HG03520 (cell line): ENCODE results near the gene ZNF688.
"Not testable (repeated sequence)": the region's sequence is repeated elsewhere in the genome, so short reads cannot be mapped to it uniquely, and the experiment has no call there.

ENCODE experiments used
- ATAC-seq: cut with Tn5 transposase; IDR thresholded peaks from one replicate; pipeline ENCODE4 v1.9.1; 2021; ENCODE audit warnings: mild to moderate bottlenecking, moderate library complexity; ENCODE audit not compliant: unreplicated experiment

Gene ZNF688

DNA sequence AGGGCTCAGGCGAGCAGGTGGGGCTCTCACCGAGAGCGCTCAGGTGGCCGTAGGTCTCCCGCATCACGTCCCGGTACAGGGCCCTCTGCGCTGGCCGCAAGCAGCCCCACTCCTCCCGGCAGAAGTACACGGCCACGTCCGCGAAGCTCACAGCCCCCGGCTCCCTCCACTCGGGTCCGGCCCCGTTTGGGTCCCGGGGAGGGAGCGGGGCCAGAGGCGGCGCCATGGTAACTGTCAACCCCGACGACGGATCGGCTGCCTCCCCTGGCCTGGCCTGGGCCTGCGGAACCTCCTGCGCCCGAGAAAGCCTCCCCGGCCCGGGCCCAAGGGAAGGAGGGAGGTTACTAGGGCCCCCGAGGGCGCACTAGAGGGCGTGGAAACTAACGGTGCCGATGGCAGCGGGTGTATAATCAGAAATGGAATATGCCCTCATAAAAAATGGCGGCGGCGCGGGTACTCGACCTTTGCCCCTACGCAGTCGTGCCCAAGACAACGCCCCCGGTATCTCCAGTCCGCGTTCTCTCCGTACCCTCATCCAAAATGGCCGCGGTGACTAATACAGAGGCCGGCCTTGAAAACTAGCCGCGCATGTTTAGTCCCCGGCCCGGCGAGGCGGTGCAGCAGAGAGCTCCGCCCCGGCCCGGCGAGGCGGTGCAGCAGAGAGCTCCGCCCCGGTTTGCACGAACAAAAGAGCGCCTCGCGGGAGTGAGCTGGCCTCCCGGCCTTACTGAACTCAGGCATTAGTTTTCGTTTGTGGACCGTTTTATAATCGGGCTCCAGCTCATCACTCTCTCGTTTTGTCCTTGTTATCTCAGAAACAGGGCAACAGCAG, 13.3 kb downstream of the ZNF688 start, which contains the start of gene ZNF764:
Gene ZNF764 (minus strand): TSS at position 418 of the 832 bp plus-strand sequence. CDS start 192 bp downstream, at position 226.
- ATAC-seq, result peak; percentile 71

DNA sequence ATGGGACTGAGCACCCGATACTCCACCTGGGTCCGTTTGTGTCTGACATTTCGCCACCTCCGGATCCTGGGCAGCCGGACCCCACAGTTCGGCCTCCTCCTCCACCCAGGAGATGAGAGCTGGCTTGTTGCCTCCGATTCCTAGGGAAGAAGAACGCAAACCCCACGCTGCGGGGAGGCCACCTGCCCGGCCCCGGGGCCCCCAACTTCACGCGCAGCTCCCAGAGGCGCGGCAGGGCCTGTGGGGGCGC, 13.9 kb downstream of the ZNF688 start:
- no peak for ATAC-seq

DNA sequence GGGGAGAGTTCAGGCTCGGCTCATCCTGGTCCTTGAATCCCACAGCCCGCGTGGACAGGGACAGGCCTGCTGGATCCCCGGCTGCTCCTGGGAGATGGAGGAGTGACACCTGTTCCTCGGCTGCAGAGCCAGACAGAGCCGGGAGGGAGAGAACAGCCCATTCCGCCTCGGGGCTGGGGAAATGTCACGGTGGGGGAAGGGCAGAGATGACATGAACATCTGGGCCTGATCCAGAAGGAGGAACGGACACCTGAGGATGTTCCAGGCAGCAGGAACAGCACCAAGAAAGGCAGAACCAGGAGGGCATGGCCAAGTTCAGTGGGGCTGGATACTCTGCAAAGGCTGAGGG, 15.4 kb downstream of the ZNF688 start:
- no peak for ATAC-seq

DNA sequence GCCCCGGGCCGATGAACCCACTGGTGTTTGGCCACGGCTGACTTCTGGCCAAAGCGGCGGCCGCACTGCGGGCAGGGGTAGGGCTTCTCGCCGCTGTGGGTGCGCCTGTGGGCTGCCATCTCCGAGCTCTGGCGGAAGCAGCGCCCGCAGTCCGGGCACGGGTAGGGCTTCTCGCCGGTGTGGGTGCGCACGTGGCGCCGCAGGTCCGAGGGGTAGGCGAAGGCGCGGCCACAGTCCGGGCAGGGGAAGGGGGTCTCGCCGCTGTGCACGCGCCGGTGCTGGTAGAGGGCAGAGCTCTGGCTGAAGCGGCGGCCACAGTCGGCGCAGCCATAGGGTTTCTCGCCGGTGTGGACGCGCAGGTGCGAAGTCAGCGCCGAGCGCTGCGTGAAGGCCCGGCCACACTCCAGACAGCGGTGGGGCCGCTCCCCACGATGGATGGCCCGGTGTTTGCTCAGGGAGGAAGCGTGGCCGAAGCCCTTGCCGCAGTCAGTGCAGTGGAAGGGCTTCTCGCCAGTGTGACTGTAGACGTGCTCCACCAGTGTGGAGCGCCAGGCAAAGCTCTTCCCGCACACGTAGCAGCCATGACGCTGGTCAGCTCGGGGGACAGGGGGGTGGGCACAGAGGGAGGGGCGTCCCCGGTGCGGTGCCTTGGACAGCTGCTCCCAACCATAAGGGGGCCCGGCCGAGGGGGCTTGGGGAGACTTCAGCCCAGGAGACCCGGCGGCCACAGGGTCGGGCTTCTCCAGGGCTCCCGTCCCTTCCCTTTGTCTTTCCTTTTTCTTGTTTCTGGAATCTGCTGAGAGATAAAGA, 16.0 kb downstream of the ZNF688 start:
- ATAC-seq, result no peak

DNA sequence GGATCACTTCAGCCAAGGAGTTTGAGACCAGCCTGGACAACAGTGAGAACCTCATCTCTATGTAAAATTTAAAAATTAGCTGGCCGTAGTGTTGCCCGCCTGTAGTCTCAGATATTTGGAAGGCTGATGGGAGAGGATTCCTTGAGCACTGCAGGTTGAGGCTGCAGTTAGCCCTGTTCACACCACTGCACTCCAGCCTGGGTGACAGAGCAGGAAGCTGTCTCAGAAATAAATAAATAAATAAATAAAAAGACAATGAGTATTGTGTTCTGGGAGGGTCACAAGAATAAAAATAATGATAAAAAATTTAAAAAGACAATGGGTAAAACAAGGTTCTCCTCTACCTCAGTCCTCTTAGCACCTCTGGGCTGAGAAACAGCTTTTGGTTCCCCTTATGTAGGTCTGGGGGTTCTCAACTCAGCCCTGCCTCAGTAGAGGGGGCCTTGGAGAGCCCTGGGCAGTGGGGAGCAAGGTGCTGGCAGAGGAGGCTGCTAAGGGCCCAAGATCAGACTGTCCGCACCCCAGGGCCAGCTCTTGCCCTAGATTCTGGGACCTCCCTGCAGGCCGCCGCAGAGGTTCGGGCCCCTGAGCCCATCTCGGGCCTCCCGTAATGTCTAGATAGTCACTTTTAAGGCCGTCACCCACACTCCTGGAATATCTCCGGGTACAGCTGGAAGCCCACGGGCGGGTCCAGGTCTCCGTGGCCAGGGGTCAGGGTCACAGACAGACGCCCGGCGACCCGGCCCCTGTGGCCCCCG, 16.8 kb downstream of the ZNF688 start:
- ATAC-seq, result no peak

DNA sequence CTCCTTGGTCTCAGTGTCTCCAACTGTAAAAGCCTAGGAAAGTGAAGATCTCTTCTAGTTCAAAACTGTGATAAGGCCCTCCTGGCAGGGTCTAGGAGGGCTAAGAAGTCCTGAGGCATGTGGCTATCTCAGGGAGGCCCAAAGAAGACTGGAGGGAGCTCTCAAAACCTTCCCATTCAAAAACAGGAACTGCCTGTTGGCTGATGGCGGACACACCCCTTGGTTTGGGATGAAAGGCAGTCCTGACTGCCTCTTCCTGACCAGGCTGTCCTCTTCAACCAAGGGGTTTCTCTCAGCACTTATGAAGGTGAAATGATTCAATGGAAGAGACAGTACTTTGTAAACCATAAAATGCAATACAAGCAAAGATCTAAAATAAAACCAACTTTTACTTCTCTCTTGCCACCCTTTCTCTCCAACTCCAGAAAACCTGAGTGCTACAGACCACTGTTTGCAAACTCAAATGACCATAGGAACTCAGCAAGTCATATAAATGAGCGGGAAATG, 18.1 kb downstream of the ZNF688 start:
- ATAC-seq, result no peak

DNA sequence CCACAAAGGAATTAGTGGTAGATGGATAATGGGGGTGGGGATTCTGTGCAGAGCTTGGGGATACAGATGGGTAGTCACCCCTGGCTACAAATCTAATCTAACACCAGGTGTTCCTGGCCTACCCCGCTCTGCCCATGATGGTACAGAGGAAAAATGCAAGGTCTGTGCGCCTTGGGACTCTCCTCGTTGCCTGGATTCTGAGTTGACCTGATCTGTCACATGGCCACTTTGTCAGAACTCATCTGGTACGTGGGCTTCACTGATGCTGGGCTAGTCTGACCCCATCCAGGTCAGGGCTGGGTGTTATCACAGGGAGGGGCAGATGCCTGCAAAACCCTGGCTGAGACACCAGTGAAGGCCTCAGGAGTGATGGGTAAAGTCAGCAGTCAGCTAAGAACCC, 18.6 kb downstream of the ZNF688 start:
- no peak for ATAC-seq

DNA sequence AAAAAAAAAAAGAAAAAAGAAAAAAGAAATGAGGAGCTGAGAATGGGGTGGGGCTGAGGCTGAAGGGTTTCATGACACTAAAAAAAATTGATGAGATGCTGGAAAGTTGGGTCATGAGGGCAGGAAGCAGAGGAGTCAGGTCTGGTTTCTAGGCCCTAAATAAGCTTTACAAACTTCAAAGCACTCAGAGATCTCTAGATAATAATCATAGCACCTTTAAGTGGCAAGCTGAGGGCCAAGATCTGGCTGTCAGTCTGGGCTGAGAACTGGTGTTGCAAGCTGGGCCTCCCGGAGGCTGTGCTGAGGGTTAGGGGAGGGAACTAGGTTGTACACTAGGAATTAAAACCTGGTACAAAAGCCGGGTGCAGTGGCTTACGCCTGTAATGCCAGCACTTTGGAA, 19.7 kb downstream of the ZNF688 start:
- ATAC-seq, result no peak

DNA sequence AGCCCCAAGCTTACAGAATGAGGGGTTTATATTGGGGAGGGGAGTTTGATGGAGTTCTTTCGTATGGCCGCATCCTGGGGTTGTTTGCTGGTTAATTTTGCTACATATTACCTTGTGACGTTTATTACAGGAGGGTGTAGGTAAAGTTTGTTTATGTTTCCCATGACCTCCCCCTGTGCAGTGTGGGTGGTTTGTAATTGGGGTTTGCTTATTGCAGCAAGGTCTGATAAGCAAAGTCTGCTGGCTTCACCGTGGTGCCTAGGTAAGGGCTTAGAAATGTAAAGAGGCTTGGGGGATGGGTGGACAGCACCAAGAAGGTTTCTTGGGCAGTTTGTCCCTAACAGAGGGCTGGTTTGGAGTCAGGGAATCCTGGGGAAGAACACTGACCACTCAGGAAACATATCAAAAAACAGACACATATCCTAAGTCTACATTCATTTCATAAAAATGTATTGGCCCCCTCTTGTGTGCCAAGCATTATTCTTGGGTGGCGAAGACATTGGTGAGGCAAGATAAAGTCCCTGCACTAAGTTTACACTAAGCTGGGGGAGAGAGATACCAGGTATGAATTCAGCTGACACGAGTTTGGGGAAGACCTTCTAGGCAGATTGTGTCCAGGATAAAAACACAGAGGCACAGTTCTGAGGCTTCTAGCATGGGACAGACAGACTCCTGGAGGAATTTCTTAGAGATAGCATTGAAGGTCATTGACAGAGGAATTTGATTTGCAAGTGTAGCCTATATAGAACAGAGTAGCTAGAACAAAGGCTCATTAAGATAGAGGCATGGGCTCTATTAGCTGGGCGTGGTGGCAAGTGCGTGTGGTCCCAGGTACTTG, 22.9 kb downstream of the ZNF688 start:
- no peak for ATAC-seq

DNA sequence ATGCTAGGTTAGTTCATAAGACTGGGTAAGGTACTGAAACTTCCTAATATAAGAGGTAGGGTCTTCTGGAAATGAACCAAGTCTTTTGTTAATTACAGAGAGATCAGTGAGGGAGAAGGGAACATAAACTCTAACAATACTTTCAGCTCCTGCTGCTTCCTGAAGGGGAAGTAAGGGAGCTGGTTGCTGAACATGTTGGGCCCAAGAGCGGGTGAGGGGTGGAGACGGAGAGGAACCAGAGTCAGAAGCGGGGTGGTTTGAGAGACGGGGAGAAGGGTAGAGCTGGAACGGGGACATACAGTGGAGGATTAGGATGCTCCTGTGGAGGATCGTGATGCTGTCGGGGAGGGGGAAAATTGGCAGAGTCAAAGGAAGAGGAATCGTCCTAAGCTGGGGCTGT, 25.4 kb downstream of the ZNF688 start:
- no peak for ATAC-seq

DNA sequence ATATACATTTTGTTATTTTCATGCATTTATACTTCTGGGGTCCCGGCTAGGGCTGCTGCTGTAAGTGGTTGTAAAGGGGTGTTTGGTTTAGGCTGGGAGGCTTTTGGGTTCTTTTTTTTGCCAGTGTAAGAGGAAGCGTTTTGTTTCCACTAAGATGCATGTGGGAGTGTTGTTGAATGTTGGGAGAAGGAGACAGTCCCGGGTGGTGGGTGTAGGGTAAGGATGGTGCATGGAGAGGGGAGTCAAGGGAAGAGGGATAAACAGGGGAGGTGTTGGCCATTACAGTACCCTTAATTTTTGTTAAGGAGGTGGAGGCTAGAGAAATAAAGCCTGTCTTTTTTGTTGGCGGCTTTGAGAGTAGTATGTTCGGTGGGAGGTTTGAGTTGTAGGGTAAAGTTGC, 28.4 kb downstream of the ZNF688 start:
- ATAC-seq, result no peak

DNA sequence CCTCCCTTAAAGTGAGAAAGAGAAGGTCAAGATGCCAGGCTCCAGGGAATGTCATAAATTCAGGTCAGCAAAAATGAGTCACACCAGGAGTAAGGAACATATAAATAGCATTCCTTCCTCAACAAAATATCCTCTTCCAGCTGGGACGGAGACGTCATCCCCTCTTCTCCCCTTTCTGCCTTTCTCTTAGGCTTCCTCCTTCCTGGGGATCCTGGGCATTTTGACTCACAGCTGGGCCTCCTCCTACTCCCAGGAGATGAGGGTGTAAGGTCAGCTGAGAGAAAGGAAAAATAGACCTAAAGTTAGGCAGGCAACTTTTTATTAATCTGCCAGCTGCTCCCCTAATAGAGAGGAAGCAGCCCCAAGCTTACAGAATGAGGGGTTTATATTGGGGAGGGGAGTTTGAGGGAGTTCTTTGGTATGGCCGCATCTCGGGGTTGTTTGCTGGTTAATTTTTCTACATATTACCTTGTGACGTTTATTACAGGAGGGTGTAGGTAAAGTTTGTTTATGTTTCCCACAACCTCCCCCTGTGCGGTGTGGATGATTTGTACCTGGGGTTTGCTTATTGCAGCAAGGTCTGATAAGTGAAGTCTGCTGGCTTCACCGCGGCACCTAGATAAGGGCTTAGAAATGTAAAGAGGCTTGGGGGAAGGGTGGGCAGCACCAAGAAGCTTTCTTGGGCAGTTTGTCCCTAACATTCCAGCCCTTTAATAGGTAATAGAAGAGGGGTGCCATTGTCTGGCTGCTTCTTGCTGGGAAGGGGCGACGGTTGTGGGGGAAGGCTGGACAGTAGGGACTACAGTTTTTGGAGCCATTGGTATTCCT, 29.8 kb downstream of the ZNF688 start:
- no peak for ATAC-seq

DNA sequence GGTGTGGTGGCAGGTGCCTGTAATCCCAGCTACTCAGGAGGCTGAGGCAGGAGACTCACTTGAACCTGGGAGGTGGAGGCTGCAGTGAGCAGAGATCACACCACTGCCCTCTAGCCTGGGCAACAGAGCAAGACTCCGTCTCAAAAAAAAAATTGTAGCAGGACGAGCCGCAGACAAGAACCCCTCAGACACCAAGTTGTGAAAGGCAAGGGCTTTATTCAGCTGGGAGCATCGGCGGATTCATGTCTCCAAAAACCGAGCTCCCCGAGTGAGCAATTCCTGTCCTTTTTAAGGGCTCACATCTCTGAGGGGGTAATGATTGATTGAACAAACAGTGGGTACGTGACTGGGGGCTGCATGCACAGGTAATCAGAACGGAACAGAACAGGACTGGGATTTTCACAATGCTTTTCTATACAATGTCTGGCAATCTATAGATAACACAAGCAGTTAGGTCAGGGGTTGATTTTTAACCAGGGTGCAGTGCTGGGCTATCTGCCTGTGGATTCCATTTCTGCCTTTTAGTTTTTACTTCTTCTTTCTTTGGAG, 30.5 kb downstream of the ZNF688 start:
- ATAC-seq, result not testable (repeated sequence)

DNA sequence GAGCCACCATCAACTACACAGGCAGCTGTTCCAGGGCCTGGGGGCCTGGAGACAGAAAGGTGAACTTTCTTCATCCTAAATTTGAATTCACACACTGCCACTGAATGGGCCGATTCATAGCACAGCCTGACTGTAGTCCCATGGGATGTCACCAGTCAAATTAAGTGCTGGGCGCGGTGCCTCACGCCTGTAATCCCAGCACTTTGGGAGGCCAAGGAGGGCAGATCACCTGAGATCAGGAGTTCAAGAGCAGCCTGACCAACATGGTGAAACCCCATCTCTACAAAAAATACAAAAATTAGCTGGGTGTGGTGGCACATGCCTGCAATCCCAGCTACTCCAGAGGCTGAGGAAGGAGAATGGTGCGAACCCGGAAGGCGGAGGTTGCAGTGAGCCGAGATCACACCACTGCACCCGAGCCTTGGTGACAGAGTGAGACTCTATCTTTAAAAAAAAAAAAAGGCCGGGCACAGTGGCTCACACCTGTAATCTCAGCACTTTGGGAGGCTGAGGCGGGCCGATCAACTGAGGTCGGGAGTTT, 31.5 kb downstream of the ZNF688 start:
- ATAC-seq, result not testable (repeated sequence)

DNA sequence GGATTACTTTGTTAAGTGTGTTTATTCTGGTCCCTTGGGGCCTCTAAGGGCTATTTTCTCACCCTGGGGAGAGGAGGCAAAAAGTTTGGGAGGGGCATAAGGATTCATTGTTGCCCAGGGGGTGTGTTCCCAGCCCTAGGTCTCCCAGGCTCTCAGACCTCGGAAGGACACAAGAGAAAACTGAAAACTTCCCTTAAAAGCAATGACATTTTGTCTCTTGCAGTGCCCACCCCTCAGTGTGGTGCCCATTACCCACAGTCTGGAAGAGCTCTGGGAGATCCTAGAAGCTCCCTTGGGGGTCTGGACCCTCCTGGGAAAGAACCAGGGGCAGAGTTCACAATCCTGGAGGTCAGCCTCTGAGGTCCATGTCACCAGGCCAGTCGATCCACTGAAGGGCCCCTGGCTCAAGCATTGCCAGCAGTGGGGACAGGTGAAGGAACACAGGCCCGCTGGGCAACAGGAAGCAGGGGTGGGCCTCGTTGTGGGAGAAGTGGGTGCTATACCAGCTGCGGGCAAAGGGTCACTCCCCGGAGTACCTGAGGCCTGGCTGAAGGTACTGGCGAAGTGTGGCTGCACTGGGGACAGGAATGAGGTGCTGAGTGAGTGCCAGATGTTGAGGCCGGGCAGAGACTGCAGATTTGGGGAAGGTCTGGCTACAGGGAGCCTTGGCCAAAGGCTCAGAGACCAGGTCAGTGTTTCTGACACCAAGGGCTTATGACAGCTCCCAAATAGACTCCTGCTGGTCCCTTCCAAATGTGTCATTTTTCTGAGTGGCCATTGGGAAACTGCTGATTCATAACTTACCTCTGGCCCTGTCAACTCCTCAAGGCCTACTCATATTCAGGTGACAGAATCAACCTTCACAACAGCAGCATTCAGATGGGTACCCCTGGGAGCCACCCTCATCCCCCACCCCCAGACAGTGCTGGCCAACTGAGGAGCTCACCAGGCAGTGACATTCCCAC, 32.2 kb downstream of the ZNF688 start:
- ATAC-seq, result no peak

DNA sequence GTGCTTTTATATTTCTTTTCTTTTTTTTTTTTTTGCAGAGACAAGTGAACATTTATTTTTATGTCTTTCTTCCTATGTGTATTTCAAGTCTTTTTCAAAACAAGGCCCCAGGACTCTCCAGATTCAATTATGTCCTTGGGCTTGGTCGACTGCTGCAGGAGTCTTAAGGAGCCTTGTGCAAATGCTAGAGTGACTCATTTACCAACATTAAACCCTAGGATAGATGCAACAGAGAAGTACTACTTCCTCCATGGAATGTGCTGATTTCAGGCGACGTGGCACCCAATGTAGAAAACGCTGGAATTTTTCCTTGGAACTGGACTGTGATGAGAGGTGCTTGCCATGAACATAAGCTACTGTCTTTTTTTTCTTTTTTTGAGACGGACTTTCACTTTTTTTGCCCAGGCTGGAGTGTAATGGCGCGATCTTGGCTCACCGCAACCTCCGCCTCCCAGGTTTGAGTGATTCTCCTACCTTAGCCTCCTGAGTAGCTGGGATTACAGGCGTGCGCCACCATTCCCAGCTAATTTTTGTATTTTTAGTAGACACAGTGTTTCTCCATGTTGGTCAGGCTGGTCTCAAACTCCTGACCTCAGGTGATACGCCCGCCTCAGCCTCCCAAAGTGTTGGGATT, 35.0 kb downstream of the ZNF688 start:
- not testable (repeated sequence) for ATAC-seq

DNA sequence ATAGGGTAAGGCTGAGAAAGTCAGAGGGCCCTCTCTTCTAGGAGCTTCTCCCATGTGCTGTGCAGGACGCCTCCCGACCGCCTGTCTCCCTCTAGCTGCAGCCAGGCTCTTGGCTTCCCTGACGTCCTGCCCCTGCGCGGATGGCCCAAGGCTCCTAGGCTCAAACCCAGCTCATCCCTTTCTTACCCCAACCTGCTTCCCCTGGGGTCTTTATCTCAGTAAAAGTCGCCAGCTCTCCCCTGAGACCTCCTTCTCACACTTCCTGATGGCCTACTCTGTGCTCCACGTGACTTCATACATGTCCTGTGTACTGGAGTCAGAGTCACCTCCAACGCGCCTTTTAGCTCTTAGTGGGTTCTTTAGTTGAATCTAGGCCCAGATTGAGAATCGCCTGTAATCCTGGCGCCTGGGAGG, 35.7 kb downstream of the ZNF688 start:
- peak; percentile 50 for ATAC-seq
